HG02642 (cell line): Measurements from ENCODE around the gene B3GALT2.
A peak's percentile ranks its signal among the peaks of the same experiment; 100 is the strongest.
"Not testable (repeated sequence)": the region's sequence is repeated elsewhere in the genome, so short reads cannot be mapped to it uniquely, and the experiment has no call there.

Experiments
- ATAC-seq: cut with Tn5 transposase; IDR thresholded peaks from one replicate; pipeline ENCODE4 v1.9.1; 2021; ENCODE audit warnings: mild to moderate bottlenecking; ENCODE audit not compliant: unreplicated experiment, poor library complexity

B3GALT2 gene, protein sequence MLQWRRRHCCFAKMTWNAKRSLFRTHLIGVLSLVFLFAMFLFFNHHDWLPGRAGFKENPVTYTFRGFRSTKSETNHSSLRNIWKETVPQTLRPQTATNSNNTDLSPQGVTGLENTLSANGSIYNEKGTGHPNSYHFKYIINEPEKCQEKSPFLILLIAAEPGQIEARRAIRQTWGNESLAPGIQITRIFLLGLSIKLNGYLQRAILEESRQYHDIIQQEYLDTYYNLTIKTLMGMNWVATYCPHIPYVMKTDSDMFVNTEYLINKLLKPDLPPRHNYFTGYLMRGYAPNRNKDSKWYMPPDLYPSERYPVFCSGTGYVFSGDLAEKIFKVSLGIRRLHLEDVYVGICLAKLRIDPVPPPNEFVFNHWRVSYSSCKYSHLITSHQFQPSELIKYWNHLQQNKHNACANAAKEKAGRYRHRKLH

DNA sequence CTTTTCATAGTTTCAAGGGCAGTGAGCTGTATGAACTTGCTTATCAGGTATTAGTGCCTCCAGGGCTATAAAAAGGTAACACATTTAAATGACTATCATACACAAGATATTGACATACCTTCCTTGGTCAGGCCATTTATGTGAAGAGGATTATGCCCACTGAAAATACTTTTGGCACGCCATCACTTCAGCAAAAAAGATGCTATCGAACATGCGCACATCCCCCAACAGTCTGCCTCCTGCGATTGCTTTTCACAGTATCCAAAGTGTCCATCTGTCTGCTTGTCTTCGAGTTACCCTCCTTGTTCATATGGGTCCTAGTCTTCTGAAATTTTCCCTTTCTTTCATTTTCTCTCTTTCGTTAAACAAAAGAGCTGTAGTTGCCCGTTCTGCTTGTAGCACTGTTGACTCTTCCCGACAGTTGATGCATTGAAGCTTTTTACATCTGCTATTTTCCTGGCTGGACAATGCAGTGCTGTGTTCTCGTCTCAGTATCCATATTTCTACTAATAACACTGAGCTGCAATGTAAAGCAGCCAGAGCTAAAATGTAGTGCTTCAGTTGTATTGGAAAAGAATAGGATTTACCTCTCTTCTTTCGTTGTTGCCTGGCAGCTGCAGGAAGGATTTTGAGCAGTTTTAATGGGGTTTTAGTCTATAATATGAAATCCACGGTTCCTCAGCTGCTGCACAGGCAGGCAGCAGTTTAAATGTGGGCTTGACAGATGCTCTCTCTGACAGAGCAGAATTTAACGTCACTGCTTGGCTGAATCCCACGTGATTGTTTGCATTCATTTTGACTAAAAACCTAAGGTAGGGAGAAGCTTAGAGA is at the start of gene B3GALT2:
B3GALT2 (minus strand) TSS at position 713 of the 831 bp plus-strand sequence. CDS start 5,051 bp downstream, outside the sequence.
- no peak for ATAC-seq

DNA sequence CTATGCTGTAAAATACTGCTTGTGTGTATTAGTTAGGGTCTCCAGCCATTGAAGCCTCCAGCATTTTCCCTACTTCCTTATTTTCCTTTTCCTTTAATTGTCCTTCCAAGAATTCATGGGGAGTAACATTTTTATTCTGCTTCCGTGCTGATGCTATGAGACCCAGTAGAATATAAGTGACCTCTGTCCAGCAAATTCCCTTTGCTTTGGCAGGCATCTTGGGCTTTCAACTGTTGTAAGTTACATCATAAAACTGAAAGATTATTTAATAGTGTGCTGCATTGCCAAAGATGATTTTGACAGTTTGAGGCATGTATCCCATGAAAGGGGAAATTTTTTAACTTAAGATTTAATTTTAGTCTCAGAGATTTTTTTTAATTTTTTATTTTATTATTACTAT is 48.1 kb upstream of the B3GALT2 start:
- no peak for ATAC-seq

DNA sequence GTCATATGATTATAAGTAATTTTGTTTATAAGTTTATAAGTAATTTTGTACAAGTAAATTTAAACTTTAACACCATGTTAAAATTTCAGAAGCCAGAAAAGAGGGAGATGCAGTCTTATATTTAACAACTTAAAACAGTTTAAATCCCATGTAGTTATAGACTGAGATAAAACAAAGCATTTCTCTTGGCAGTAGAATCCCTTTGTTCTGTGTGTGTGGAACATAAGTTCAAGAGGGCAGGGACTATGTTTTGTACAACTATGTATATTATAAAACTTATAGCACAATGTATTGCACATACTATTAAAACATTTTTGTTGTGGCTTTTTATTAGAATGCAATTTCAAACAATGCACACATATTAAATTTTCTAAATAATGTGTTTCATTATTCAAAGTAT is 44.7 kb upstream of the B3GALT2 start:
- ATAC-seq: not testable (repeated sequence)

DNA sequence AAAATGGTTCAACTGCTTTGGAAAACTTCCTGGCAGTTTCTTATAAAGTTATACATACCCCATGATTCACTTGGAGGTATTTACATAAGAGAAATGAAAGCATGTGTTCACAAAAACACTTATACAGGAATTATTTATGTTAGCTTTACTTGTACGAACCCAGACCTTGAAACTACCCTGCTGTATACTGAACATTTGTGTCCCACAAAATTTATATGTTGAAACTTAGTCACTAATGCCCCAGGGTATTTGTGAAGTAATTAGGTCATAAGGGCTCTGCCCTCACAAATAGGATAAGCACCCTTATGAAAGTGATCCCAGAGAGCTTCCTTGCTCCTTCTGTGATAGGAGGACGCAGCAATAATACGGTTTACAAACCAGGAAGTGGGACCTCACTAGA is 42.7 kb upstream of the B3GALT2 start:
- no peak for ATAC-seq

DNA sequence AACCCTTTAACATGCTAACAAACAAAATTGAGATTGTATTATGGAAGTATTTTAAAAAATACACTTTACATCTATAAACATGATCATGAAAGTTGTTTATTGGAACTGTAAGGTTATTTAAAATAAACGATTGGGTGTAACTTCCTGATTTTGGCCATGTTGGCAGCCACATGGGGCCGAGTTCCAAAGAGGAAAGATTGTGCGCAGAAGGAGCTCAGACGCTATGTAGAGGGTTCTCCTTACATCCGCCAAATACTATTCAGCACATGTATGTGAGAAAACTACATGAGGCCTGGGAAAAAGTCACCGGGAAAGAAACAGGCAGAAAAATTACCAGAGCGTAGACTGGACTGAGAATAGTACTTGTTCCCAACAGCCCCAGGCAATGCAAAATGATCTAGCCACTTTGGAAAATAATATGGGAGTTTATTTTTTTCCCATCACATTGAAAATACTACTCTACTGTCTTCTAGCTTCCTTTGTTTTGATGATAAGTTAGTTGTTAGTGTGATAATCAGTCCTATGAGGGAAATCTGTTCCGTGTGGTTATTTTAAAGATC is 35.7 kb upstream of the B3GALT2 start:
- no peak for ATAC-seq

DNA sequence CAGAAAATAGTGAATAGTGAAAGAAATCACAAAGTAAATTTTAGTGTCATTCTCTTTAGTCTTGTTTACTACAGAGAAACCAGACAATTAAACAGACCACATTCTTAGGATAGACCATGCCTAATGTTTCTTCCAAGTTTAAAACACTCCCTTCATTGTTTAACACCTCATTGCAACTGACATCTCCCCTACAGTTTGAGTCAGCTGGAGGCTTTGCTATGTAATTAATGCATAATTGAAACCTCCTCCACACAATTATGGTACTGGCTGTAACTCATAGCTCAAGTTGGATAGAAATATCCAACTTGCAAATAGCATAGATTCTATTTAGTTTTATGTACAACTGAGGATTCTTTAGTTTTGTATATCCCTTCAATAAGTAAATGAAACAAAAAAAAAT is 35.2 kb upstream of the B3GALT2 start:
- no peak for ATAC-seq

DNA sequence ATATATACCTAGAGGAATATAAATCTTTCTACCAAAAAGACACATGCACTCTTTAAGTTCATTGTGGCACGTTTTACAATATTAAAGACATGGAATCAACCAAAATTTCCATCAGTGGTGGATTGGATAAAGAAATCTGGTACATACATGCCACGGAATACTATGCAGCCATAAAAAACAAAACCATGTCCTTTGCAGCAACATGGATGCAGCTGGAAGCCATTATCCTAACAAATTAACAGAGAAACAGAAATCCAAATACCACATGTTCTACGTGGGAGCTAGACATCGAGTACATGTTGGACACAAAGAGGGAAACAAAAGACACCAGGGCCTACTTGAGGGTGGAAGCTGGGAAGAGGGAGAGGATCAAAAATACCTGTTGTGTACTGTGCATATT is 33.0 kb upstream of the B3GALT2 start:
- ATAC-seq: no peak

DNA sequence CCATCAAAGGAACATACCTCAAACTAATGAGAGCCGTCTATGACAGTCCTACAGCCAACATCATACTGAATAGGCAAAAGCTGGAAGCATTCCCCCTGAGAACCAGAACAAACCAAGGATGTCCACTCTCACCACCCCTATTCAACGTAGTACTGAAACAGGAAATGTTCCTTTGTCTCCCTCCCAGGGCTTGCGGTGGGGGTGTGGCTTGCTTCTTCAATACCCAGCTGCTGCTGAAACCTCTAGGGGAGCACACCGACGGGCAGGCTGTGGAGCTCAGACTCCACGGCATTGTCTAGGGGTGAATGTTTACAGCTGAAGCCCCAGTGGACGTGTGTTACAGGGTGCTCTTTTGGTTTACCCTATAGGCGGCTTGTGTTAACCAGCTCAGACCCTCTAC is 30.5 kb upstream of the B3GALT2 start:
- ATAC-seq: no peak

DNA sequence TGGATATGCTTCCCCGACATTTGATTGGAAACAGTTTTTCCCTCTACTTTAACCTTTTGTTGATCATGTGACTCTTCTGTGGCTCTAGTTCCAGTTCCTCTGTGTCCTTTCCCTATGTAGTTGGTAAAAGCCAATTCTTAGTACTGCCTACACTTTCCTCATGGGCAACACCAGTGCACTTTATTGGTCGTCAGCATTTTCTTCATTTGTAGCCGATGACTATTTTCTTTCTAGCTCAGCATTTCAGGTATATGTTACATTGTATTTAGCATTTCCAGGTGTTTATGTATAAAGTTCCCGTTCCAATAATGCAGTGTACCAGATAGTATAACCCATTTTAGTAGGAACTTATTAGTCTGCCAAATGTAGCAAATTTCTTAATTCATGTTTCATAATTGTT is 27.6 kb upstream of the B3GALT2 start:
- no peak for ATAC-seq

DNA sequence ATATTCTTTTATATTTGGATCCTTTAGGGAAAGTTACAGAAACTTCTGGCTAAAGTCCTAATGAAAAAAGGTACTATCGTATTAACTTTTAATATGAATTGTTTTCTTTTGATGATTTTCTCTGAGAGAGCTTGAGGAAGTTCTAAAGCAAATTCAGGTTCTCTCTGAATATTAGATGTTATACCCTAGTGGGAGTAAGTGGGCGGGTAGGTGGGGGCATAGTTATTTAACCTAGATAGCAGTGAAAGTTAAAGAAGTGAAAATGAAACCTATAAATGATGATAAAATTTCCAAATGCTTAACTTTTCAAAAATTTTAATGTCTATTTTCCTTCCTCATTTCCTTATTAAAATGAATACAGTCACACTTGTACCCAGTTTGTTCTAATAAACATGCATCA is 26.2 kb upstream of the B3GALT2 start:
- ATAC-seq: no peak

DNA sequence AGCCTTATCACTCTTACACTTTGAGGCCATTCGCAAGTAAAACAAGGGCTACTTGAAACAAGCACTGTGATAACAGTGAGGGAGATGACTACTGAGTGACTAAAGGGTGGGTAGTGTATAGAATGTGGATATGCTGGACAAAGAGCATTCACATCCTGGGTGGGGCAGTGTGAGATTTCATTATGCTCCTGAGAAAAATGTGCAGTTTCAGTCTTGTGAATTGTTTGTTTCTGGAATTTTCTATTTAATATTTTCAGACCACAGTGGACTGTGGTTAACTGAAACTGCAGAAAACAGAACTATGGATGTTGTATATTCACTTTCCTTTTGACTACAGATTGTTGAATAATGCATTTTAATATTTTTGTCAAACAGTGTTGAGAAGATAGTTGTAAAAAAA is 25.1 kb upstream of the B3GALT2 start:
- peak; percentile 73 for ATAC-seq

DNA sequence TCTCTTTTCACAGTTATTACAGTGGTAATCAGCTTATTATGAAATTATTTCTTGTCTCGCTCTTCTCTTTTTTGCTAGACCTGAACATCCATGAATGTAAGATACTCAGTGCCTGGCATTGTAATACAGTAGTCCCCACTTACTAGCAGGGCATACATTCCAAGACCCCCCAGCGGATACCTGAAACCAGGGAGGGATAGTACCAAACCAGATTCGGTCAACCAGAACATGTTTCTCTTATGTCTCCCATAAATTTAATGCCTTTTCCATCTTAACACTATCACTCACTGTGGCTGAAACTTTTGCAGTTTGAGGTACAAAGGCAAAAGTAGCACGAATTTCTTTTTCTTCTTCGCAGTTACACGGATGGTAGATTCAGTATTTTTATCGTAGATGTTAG is 24.6 kb upstream of the B3GALT2 start:
- ATAC-seq: no peak

DNA sequence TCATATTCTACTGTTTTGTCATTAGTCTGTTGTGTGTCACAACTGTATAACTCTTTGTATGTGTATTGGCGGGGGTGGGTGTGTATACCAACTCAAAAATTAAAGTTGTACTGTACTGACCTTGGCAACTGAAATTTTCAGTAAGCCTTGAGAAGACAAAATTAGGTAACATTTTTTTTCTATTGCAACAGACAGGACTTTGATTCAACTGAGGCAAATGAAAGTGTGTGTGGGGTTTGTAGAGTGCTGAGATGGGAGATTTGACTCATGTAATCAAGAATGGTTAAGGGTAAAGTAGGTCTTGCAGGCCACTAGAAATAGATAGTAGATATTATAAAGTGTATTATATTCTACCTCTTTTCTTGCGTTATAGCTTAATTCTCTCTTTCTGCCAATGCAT is 14.6 kb upstream of the B3GALT2 start:
- ATAC-seq: no peak

DNA sequence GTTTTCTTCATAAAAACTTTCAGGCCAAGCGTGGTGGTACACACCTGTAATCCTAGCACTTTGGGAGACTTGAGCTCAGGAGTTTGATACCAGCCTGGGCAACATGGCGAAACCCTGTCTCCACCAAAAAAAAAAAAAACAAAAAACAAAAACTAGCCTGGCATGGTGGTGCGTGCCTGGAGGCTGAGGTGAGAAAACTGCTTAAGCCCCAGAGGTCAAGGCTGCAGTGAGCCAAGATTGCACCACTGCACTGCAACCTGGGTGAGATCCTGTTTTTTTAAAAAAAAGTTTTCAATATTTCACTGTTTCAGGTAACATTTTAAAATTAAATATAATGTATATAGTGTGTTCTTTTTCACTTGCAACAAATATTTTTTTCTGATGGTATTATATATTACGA is 13.5 kb upstream of the B3GALT2 start:
- ATAC-seq: no peak

DNA sequence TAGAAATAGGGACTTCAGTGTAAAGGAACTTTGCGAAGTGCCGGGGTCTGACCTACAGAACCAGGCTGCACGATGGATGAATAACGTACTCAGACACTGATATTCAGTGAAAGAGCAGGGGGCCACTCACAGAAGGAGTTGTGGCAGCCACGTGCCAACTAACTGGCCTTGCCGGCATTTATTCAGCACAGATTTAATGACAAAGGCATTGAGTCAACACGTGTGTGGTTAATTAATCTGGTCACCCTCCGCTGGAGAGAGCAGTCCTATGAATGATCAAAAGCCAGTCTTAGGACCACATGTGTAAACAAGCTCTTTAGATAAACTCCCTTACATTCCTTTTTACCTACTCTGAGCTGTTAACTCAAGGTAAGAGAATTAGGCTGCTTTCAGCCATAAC is 6.2 kb upstream of the B3GALT2 start:
- ATAC-seq: no peak

DNA sequence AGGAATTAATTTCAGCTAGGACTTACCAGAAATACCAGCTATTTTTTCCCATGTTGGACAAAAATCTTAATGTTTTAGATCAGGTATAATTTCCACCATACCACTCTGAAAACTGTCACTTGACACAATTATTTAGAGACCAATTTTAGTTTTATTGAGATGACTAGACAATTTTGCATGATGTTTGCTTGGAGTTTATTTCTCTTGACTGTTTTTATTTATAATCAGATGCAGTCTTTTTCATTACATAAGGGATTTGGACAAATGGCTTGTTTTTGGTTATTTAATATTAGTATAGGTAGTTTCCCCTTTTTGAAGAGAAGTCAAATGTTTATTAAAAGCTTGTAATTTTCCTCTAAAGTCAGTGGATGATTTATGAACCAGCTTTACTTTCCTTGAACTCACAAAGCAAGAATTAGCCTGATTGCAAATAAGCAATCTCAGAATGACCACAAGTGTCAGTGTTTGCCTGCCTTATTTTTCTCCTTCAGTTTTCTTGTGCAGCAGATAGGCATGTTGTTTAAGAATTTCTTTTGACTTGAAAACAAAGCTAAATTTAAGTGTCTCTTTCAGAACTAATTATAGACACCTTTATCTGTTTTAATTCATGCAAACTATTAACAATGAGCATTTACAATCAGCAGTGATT is 3.8 kb upstream of the B3GALT2 start:
- no peak for ATAC-seq

DNA sequence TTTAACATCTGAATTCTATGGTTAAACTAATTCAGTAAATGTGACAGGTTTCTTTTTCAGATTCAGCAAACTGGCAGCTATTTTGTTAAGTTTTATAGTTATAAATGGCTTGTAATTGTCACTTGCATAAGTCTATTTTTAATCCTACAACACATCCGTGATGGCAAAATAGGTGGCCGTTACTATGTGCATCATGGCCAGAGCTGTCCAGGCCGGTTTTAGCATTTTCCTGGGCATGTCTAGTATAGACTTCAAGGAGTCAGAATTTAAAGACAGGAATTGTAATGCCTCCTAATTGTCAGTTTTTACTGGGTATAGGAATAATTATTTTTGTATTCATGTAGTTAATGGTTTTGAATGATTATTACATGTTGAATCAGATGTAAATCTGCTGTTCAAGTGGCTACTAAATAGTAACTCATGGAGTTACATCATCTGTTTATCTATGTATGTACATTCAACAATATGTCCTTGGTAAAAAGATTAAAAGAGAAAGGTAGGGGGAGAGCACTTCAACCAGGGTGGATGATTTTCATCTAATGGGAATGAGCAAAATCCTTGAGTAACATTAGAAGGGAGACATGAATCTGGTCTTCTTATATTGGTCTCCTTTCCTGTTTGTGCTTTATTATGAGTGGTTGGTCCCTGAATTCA is 3.2 kb upstream of the B3GALT2 start:
- no peak for ATAC-seq

DNA sequence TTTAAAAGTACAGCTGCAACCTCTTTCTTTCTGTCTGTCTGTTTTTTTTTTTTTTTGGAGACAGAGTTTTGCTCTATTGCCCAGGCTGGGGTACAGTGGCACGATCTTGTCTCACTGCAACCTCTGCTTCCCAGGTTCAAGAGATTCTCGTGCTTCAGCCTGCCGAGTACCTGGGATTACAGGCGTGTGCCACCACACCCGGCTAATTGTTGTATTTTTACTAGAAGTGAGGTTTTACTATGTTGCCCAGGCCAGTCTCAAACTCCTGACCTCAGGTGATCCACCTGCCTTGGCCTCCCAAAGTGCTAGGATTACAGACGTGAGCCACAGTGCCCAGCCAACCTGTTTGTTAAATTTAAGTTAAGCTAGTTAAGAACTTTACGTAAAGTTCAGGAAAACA is 2.5 kb upstream of the B3GALT2 start:
- ATAC-seq: not testable (repeated sequence)

DNA sequence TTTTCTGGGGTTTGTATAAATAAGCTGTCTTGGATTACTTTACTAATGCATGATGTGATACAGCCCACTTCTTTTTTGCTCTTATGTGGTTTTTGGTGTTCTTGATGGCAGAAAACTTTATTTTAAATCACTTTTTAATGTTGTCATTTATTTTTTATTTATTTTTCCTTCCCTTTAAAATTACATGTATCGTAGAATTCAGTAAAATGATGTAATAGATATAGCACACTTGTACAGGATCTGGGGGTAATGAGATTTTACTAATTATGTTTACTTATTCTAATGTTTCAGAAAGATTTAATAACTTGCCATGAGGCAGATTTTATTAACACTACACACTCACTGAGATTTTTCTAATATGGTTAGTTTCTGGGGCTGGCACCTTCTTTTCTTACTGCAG is 701 bp upstream of the B3GALT2 start:
- no peak for ATAC-seq

DNA sequence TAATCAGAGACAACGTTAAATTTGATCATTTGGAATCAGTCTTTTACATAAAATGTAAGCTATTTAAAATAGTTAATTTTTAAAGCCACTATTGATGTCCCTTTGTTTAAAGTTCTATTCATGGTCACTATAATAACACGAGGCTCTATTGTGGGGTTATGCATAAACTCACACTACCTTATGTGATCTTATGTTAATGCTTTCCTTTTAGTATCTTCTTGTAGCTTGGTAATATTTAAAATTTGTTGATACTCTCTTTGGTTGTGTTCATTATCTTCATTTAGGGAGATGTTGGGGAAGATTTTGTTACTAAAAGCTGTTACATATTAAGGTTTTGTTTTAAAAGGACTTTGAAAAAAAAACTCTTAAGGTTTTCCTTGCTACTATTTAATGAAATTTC is 1.2 kb downstream of the B3GALT2 start:
- ATAC-seq: no peak
